IMR-90 (cell line): ENCODE data around the gene DMD. TPM values are rescaled to one million over a fixed set of nuclear protein-coding genes. Genes with fewer than 3 reads are reported as not detected.

Source experiments
- ATAC-seq: fragments of 200-7000 bp; cut with Tn5 transposase; 2 replicates; pipeline ENCODE4 v1.9.1; 2020; ENCODE audit warnings: low read depth, mild to moderate bottlenecking, moderate library complexity
- BruUV-seq: library from RNA; stranded (reverse); fragments of 400-500 nt; replicated peaks from 2 replicates; lab custom pipeline; 2021; lab: Mats Ljungman, UMichigan
- CTCF ChIA-PET: fragments of 300-600 bp; formaldehyde crosslinking; extraction: SDS; loops from one replicate; lab custom pipeline; 2021; ENCODE audit warnings: antibody characterized with exemption; lab: Yijun Ruan, JAX
- POLR2A ChIA-PET: fragments of 300-600 bp; sonication (Branson Sonifier 250); formaldehyde crosslinking; loops from one replicate; lab custom pipeline; 2022; ENCODE audit warnings: antibody characterized with exemption; ENCODE audit not compliant: unreplicated experiment; lab: Charles Lee
- DNase-seq: peaks from one replicate; pipeline ENCODE4 v3.0.0; 2013
- H2AFZ ChIP-seq: replicated peaks from 2 replicates; pipeline ENCODE3; 2013; ENCODE audit warnings: low read length, mild to moderate bottlenecking; ENCODE audit not compliant: poor library complexity
- H2AK5ac ChIP-seq: 2 replicates; pipeline ENCODE4 v1.6.1; 2013; ENCODE audit warnings: low read depth, low read length, inconsistent platforms
- H2AK9ac ChIP-seq: replicated peaks from 2 replicates; pipeline ENCODE3; 2013; ENCODE audit warnings: mild to moderate bottlenecking, low read depth, low read length, moderate library complexity; ENCODE audit not compliant: poor library complexity
- H2BK120ac ChIP-seq: 2 replicates; pipeline ENCODE4 v1.6.1; 2013; ENCODE audit warnings: low read depth, low read length, inconsistent platforms
- H2BK15ac ChIP-seq: 3 replicates; pipeline ENCODE4 v1.6.1; 2013; ENCODE audit warnings: low read depth, low read length, inconsistent platforms
- H2BK20ac ChIP-seq: 2 replicates; pipeline ENCODE4 v1.6.1; 2013; ENCODE audit warnings: low read depth, mild to moderate bottlenecking, inconsistent platforms, low read length, moderate library complexity
- H2BK5ac ChIP-seq: 2 replicates; pipeline ENCODE4 v1.6.1; 2013; ENCODE audit warnings: mild to moderate bottlenecking, low read depth, low read length, inconsistent platforms; ENCODE audit not compliant: poor library complexity, severe bottlenecking
- H3K14ac ChIP-seq: replicated peaks from 2 replicates; pipeline ENCODE4 v1.6.1; 2013; ENCODE audit warnings: low read depth, low read length, inconsistent platforms
- H3K18ac ChIP-seq: 2 replicates; pipeline ENCODE4 v1.6.1; 2013; ENCODE audit warnings: low read depth, low read length, control low read depth
- H3K23ac ChIP-seq: 2 replicates; pipeline ENCODE4 v1.6.1; 2013; ENCODE audit warnings: low read depth, low read length, inconsistent platforms
- H3K27ac ChIP-seq: 2 replicates; pipeline ENCODE4 v1.5.1; 2013; ENCODE audit warnings: mild to moderate bottlenecking, control low read depth, low read length; ENCODE audit not compliant: insufficient read depth
- H3K27me3 ChIP-seq: 2 replicates; pipeline ENCODE4 v1.6.1; 2013; ENCODE audit warnings: low read length; ENCODE audit not compliant: control insufficient read depth, insufficient read depth
- H3K36me3 ChIP-seq: 2 replicates; pipeline ENCODE4 v1.6.1; 2013; ENCODE audit warnings: low read length, mixed read lengths; ENCODE audit not compliant: control insufficient read depth, insufficient read depth
- H3K4ac ChIP-seq: 2 replicates; pipeline ENCODE4 v1.6.1; 2013; ENCODE audit warnings: low read depth, low read length, inconsistent platforms
- H3K4me1 ChIP-seq: 2 replicates; pipeline ENCODE4 v1.6.1; 2013; ENCODE audit warnings: low read length, mixed read lengths; ENCODE audit not compliant: control insufficient read depth, insufficient read depth
- H3K4me2 ChIP-seq: 2 replicates; pipeline ENCODE4 v1.6.1; 2013; ENCODE audit warnings: low read depth, mild to moderate bottlenecking, control low read depth, low read length, moderate library complexity
- H3K4me3 ChIP-seq: 2 replicates; pipeline ENCODE4 v1.5.1; 2013; ENCODE audit warnings: low read depth, mild to moderate bottlenecking, control low read depth, low read length, moderate library complexity; ENCODE audit not compliant: insufficient read depth
- H3K56ac ChIP-seq: 2 replicates; pipeline ENCODE4 v1.6.1; 2013; ENCODE audit warnings: low read length, inconsistent platforms; ENCODE audit not compliant: insufficient read depth; ENCODE audit errors: extremely low read depth
- H3K79me1 ChIP-seq, 2 experiments: 2 replicates each; pipeline ENCODE4 v1.6.1; 2013; ENCODE audit warnings: low read length in 2 of 2, inconsistent platforms in 1 of 2, low read depth in 1 of 2
- H3K9ac ChIP-seq: 2 replicates; pipeline ENCODE4 v1.6.1; 2013; ENCODE audit warnings: low read depth, low read length, control low read depth
- H3K9me1 ChIP-seq: 2 replicates; pipeline ENCODE4 v1.6.1; 2013; ENCODE audit warnings: low read length, inconsistent platforms; ENCODE audit not compliant: insufficient read depth
- H3K9me3 ChIP-seq: 2 replicates; pipeline ENCODE4 v1.6.1; 2013; ENCODE audit warnings: low read length; ENCODE audit not compliant: control insufficient read depth, insufficient read depth
- H4K20me1 ChIP-seq: 2 replicates; pipeline ENCODE4 v1.6.1; 2013; ENCODE audit warnings: low read length, inconsistent platforms; ENCODE audit not compliant: insufficient read depth
- H4K5ac ChIP-seq: 2 replicates; pipeline ENCODE4 v1.6.1; 2013; ENCODE audit warnings: mild to moderate bottlenecking, low read depth, low read length, control low read depth
- H4K8ac ChIP-seq, 2 experiments: 2 replicates each; pipeline ENCODE4 v1.6.1; 2013; ENCODE audit warnings: low read depth in 2 of 2, low read length in 2 of 2, control low read depth in 1 of 2, inconsistent platforms in 1 of 2
- H4K91ac ChIP-seq: 2 replicates; pipeline ENCODE4 v1.6.1; 2013; ENCODE audit warnings: low read depth, low read length, inconsistent platforms; ENCODE audit not compliant: insufficient read depth
- FOS ChIP-seq: fragments of 150-350 bp; IDR thresholded peaks from 2 replicates; pipeline ENCODE4 v1.6.1; 2016; ENCODE audit warnings: low read depth, low read length
- MAFK ChIP-seq: IDR thresholded peaks from 2 replicates; pipeline ENCODE4 v1.6.1; 2012; ENCODE audit warnings: low read depth, low read length, improper control_type of control experiment
- NFE2L2 ChIP-seq: fragments of 150-350 bp; IDR thresholded peaks from 2 replicates; pipeline ENCODE4 v1.6.1; 2016; ENCODE audit warnings: low read depth, mild to moderate bottlenecking, low read length
- WGBS, 2 experiments: methylation state at CpG; one replicate each; pipeline versions ENCODE4 v1.1.5 to v1.1.7; 2013; ENCODE audit warnings: missing lambda C conversion rate in 2 of 2; ENCODE audit not compliant: insufficient read length in 1 of 2; ENCODE audit errors: extremely low coverage in 2 of 2; 5-methylcytosine and 5-hydroxymethylcytosine counted together
- dilution Hi-C: fragments of 300-500 bp; cut with HindIII; formaldehyde crosslinking; loops from one replicate; pipeline ENCODE4 v1.14.3; 2018; ENCODE audit warnings: low sequenced_read_pairs; ENCODE audit not compliant: unreplicated experiment
- in situ Hi-C: fragments of 300-500 bp; cut with MboI; formaldehyde crosslinking; loops from 3 replicates; pipeline ENCODE4 v1.14.3; 2019; ENCODE audit warnings: low sequenced_read_pairs, inconsistent platforms, mixed read lengths
- intact Hi-C: fragments of 100-400 bp; cut with micrococcal nuclease; formaldehyde crosslinking; loops from 2 replicates; pipeline ENCODE4 v1.10.0; 2022
- polyA plus RNA-seq, 3 experiments: library from polyadenylated mRNA; depleted of rRNA; stranded (reverse); fragments of >200 nt; gene quantifications; 2 replicates each; pipeline ENCODE4 v1.2.3, GENCODE V29; 2012; ENCODE audit warnings: low replicate concordance in 1 of 3
- total RNA-seq: library from RNA; depleted of rRNA; stranded (reverse); fragments of >200 nt; gene quantifications from 2 replicates; pipeline ENCODE4 v1.2.3, GENCODE V29; 2012

Gene DMD
- total and polyA plus RNA-seq, 2 of the 4 experiments (the other 2 are of a cell fraction): 6.6 to 11.8 TPM

GRCh38 chrX:31127716-31128115 lies 2083.6 kb downstream of the DMD start:
- dilution Hi-C loops: no loop called here
- CTCF ChIA-PET: no interaction called here
- H2BK120ac ChIP-seq: no peak overlapping the region

More at GRCh38 chrX:31127716-31128115, 2083.6 kb downstream of the DMD start:
- WGBS, 2 experiments: no CpG with 5 or more reads among the region's 3 CpGs
- BruUV-seq: no TSS peak
- H3K4me2 ChIP-seq: no peak overlapping the region
- intact Hi-C loops: no loop called here
- H4K5ac ChIP-seq: no peak overlapping the region
- H3K23ac ChIP-seq: no peak overlapping the region
- no peak overlapping the region for H2BK20ac ChIP-seq
- no peak overlapping the region for H2BK5ac ChIP-seq
- no peak for ATAC-seq
- H2AFZ ChIP-seq: no peak overlapping the region
- H4K8ac ChIP-seq: no peak overlapping the region
- no peak for TF ChIP-seq FOS
- peak; percentile 65 for TF ChIP-seq MAFK
- peak; percentile 91 for TF ChIP-seq NFE2L2
- H3K79me1 ChIP-seq: no peaks in the 10 kb centered on the region
- DNase-seq: no peak
- H3K14ac ChIP-seq: no peak overlapping the region
- no peak overlapping the region for H3K4ac ChIP-seq
- no peak overlapping the region for H2BK15ac ChIP-seq
- H3K56ac ChIP-seq: no peak overlapping the region
- no peaks in the 10 kb centered on the region; the same call in 1 of the 2 replicates for H3K36me3 ChIP-seq
- no peak overlapping the region for H3K4me3 ChIP-seq
- H4K20me1 ChIP-seq: no peaks in the 10 kb centered on the region
- H3K9me1 ChIP-seq: no peaks in the 10 kb centered on the region
- no peaks in the 10 kb centered on the region for H3K4me1 ChIP-seq
- H4K91ac ChIP-seq: no peak overlapping the region
- H3K27me3 ChIP-seq: no peaks in the 10 kb centered on the region
- no peak overlapping the region for H2AK9ac ChIP-seq
- H3K27ac ChIP-seq: no peak overlapping the region
- H3K18ac ChIP-seq: no peak overlapping the region
- H2AK5ac ChIP-seq: no peak overlapping the region
- H3K9me3 ChIP-seq: no peaks in the 10 kb centered on the region
- no peak overlapping the region for H3K9ac ChIP-seq
- in situ Hi-C loops: no loop called here
- POLR2A ChIA-PET: no interaction called here
